Stimulated activated CD8-positive, alpha-beta memory T cell treated with anti-CD3 and anti-CD28 coated beads, Interleukin-7, amount 100 ng/mL, for 24 hours (primary cell): ENCODE results near the gene PTPN1.
"Not testable (repeated sequence)": the region's sequence is repeated elsewhere in the genome, so short reads cannot be mapped to it uniquely, and the experiment has no call there.

Source experiments
- DNase-seq: peaks from one replicate; pipeline ENCODE4 v3.0.0-alpha.2; 2020; ENCODE audit warnings: low read depth

The PTPN1 gene

DNA sequence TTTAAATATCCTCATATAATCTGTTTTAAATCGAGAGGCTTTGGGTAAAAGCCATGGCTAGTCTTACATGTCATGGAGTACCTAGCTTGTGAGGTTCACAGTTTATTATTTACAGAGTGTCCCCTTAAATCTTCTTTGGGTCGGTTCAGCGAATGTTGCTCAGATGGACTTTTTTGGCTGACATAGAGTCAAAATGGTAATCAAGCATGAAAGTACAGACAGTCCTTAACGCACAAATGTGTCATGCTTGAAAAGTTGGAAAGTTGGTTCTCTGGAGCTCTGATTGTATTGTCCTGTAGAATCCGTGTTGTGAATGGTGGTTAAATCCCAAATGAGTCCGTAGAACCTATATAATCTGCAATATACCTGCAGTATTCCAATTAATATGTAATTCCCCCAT is 22.0 kb downstream of the PTPN1 start:
- DNase-seq: no peak

DNA sequence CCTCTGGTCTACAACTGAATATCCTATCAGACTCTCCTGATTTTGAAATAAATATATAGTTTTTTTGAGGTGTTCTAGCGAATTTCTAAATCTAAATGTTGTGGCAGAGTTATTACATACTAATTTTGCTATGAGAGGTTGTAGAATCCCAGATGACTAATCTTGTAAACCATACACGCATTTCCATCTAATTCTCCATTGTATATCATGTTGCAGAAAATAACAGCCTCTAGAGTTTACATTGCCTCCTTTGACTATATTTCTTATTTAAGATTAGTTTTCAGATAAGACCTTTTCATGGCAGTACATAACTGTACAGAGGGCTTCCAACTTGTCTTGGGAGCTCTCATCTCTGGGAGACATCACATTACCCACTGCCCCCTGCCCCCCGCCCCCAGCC is 22.9 kb downstream of the PTPN1 start:
- DNase-seq: no peak

DNA sequence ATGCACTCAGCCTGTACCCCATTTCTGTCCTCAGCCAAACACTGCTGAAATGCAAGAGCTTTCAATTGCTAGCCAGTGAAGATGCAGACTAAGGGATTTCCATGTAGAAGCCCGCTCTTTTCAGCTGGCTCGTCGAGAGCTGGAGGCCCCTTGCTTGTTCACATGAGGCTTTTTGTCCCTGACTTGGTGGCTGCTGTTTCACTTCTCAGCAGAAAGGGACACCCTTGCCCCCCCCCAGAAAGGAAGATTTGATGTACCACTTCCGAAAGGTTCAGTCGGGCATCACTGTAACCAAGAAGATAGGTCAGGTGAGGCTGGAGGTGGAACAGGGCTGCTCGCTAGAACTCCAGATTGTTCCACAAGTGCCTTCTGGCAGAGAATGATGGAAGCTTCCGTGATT is 23.3 kb downstream of the PTPN1 start:
- no peak for DNase-seq

DNA sequence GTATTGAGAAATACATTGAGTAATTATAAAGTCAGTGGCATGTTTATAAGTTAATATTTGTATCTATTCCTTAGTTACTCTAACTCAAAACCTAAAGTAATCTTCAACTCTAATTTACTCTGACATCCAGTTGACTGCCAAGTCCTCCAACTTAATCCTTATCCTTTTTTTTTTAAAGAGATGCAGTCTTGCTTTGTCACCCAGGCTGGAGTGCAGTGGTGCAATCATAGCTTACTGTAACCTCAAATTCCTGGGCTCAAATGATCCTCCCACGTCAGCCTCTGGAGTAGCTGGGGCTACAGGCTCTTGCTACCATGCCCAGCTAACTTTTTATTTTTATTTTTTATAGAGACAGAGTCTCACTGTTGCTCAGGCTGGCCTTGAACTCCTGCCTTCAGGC is 24.4 kb downstream of the PTPN1 start:
- no peak for DNase-seq

DNA sequence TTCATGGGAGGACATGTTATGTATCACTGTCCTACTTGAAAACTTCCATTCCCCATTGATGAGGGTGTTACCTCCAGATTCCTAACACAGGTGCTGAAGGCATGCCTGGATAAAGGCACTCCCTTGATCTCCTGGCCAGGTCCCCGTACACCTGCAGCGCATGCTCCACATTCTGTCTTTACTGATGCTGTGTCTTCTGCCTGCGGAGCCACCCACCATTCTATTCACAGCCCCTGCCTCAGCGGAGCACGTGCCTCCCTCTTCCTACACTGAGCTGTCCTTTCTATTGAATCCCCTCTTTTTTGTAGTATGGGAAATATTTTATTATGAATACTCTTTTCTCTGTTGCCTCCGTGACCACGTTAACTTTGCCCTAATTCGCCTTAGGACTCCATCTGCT is 25.0 kb downstream of the PTPN1 start:
- DNase-seq: no peak

DNA sequence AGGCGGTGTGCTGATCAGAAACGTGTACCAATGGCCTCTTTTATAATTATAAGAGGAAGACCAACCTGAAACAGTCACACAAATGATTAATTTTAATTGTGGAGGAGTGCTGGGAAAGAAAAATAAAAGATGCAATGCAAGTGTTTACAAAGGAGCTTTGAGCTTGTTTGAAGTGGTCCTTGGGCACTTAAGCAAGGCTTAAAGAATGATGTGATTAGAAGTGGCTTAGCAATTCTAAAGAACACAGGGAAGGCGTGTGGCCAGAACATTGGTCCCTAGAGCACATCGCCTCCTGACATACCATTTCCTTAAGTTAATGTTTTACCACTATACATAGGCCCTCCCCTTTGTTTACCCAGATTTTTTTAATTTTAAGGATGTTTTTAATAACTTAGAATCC is 26.1 kb downstream of the PTPN1 start:
- no peak for DNase-seq

DNA sequence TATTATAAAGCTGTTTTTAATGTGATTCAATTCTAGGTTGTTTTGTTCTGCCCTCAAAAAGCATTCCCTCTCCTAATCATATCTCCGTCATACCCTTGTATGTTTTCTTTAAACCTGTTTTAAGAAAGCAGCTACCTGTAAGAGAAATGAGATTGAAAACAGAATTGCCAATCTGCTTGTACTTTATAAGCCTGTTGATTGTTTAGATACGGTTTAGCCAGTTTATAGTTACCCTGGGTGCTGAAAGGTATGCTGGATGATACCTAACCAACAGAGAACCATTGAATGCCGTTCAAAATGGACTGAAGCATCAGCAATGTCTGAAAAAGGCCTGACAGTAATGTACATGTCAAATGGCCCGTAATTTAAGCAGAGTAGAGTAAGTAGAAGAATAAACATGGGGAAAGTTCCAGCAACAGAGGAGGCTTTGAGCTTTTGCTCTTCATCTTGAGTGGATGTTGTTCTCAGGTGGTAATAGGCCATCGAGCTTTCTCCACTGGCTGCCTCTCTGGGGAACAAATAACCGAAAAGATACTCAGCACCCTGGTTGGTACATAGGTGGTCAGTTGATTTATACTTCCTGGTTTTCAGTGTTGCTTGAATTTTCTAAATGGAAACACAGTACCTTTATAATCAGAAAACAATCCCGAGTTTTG is 27.5 kb downstream of the PTPN1 start:
- DNase-seq: no peak

DNA sequence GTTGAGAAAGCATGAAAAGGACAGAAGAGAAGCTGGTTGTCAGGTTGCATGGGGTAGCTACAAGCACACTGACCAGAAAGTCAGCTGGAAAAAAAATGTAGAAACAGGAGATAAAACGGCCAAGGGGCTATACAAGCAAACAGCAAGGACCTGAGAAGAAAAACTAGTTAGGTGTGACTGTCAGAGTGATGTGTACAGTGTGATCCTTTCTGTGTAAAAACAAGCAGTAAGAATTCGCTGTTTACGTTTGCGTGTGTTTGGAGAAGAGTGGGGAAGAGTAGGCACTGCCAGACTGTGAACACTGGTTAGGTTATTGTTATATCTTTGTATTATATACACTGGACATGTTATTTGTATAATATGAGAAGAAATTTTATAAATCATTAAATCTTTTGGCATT is 28.1 kb downstream of the PTPN1 start:
- DNase-seq: no peak

DNA sequence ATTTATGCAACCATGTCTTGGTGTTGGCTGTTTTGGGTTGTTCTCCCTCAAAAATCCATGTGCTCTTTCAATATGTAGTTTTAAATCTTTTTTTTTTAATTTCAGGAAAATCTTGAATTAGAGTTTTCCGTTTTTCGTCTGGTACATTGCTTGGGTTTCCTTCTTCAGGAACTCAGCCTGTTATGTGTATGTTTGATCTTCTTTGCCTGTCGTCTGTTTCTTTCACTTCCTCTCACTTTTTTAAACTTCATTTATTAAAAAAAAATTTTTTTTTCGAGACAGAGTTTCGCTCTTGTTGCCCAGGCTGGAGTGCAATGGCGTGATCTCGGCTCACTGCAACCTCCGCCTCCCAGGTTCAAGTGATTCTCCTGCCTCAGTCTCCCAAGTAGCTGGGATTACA is 29.6 kb downstream of the PTPN1 start:
- not testable (repeated sequence) for DNase-seq

DNA sequence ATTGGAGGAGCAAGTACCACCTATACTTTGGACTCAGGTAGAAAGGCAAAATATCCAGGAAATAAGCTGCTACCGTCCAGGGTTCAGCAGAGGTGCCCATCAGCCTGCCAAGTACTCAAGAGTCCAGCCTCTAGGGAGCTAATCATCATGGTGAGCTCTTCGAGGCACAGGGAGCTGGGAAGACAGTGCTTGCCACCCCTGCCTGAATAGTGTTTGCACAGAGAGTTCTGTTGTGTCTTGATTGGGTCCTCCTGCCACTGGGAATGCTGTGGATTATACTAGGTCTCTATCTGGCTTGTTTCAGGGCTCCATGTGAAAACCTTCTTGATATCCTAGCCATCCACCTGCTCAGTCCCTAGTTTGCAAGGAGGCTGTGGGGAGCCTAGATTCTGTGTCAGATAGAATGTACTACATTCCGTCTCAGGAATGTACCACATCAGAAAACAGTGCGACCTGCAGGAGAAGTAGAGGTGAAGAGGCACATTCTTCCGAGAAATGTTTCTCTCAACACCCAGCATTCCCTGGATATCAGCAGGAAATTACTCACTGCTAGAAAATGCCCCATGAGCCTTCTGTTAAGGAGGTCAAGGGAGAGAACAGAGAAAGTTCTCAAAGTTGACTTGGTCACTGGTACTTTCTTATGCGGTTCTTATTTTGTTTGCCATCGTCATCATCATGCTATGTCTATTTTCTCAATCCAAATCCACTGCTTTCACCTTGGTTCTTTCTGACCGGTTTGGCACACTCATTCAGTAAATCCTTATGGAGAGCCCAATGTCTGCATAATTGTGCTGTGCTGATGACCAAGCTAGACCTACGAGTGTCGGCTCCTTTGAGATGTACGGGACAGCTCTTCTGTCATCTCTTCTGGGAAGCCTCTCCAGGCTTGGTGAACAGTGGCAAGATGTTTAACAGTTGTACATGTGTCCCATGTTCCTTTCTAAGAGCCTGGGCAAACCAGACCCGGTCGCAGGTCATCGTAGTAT is 30.7 kb downstream of the PTPN1 start:
- DNase-seq: no peak

DNA sequence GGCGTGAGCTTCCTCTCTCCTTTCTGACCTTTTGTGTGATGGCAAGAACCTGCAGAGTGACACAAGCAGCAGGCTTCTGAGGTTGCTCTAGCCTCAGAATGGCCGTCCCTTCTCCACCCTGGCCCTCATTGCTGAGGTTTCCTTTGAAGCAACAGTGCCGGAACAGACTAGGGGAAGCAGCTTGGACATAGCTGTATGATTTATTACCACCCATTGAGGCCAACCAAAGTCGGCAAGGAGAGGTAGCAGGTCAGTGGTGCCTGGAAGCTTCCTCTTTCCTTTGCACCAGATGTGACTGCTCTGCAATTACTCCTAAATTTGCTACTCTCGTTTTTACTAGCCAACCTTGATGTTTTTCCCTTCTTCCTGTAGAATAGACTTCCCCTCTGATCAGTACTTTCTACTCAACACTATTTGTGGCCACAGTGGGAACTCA is 31.4 kb downstream of the PTPN1 start:
- DNase-seq: no peak

DNA sequence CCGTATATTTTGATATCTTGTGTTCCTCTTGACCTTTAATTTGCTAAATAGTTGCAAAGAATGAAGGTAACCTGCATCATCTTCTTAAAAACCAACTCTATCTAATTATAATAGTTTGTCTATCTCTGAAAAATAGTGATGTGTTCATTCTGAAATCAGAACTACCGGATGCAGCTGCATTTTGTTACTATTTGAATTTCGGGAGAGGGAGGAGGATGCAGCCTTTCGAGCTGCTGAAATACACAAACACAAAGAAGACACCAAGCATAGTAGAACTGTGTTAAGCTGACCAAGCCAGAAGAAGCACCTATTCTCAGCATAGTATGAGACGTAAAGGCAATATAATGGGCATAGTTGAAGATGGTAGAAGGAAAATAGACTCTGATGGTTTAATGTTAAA is 33.1 kb downstream of the PTPN1 start:
- no peak for DNase-seq

DNA sequence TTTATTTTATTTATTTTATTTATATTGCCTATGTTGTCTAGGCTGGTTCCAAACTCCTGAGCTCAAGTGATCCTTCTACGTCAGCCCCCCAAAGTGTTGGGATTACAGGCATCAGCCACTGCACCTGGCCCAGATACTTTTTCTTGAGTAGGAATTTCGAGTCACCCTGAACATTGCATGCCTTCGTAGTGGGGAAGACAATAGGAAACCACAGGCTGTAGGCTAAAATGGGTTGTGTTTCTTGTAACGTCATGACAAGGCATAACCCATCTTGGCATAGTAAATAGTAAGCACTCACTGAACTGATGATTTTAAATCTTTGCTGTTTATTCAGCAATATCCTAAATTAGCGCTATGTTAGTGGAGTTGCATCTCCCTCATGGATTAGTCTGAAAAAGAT is 34.9 kb downstream of the PTPN1 start:
- no peak for DNase-seq

DNA sequence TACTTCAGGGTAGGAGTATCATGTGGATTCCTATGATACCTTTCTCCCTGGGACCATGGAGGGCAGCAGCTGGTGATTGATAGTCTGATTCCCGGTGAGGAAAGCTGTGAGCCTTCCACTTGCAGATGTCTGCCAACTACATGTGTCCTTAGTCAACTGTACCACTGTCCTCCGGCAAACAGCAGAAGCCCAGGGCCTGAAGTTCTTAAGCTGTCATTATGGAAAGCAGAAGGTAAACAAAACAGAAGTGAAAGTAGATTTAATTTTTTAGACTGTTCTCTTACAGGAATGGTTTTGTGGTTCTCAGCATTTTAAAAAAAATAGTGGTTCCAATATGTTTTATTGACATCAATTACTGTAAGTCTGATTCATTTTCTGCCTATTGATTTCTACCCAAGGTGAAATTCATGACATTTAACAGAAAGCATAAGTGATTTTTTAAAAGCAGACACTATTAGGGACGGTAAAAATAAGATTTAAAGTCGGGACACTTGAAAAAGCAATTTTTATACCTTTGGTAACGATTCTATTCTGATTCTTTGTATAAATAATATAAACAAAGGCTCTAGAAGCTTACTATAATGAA is 36.6 kb downstream of the PTPN1 start:
- no peak for DNase-seq

DNA sequence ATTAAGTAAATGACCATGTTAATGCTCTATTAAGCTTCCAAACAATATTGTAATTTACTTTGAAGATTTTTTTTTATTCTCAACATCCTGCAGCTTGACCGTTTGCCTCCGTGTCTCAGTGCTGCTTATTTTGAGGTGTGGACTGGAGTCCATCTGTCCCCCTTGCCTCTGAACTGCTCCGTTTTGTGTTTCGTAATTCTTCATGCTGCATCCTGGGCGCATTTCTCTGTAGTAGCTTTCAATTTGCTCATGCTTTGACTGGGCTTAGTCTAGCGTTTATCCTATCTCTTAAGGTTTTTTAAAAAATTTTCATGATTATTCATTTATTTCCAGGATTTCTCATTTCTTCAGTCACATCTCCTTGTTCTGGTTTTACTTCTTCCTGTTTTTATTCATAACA is 37.8 kb downstream of the PTPN1 start:
- no peak for DNase-seq

DNA sequence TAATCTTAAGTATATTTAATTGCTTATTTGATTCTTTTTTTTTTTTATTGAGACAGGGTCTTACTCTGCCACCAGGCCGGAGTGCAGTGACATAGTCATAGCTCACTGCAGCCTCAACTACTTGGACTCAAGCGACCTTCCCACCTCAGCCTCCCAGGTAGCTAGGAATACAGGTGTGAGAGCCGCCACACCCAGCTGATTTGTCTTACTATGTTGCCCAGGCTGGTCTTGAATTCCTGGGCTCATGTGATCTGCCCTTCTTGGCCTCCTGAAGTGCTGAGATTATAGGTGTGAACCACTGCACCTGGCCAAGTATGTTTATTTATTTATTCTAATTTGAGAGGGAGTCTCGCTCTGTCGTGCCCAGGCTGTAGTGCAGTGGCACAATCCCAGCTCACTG is 38.2 kb downstream of the PTPN1 start:
- no peak for DNase-seq

DNA sequence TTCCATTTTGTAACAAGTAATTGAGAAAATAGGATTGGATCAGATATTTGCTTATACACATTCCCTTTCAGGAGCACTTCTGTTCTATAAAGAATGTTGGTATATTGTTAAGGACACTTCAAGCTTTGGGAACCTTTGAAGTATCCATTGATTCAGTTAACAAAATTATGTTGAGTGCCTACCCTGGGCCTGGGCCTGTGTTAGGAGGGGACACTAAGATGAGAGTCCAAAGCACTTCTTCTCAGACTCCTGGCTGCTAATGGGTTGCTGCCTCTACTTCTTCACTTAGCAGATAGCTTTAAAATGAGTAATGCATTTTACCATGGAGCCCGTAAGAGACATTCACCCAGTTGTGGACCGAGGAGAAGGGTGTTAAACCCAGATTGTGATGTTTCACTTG is 40.3 kb downstream of the PTPN1 start:
- no peak for DNase-seq

DNA sequence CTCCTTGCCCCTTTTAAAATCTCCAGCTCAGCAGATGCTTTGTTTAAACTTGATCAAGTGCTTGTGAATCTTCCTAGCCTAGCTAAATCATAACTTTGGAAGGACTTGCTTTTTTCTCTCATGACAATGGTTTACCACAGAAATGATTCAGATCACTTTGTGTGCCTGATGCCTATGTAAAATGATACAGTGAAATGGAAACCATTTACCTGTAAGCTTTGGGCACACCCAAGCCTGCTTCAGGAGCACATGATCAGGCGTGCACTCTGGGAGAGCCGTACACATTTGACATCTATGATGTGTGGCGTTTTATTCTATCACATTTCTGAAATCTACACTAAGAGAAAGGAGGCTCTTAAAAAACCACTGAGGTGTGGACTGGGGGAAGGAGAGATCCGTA is 41.1 kb downstream of the PTPN1 start:
- no peak for DNase-seq

DNA sequence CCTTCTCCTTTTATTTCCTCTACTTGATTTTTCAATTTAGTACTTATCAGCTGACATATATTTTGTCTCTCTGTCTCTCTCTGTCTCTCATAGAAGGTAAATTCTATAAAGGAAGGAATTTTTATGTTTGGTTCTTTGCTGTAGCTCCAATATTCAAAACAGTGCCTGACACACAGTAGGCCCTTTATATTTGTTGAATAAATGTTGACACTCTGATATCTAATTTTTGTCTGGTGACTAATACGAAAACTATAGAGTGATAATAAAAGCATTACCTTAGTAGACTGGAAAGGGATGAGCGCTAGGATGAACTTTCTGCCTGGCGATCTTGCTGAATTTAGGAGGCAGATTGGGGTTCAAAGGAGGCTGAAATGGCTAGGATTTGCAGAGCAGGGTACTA is 42.8 kb downstream of the PTPN1 start:
- DNase-seq: no peak

DNA sequence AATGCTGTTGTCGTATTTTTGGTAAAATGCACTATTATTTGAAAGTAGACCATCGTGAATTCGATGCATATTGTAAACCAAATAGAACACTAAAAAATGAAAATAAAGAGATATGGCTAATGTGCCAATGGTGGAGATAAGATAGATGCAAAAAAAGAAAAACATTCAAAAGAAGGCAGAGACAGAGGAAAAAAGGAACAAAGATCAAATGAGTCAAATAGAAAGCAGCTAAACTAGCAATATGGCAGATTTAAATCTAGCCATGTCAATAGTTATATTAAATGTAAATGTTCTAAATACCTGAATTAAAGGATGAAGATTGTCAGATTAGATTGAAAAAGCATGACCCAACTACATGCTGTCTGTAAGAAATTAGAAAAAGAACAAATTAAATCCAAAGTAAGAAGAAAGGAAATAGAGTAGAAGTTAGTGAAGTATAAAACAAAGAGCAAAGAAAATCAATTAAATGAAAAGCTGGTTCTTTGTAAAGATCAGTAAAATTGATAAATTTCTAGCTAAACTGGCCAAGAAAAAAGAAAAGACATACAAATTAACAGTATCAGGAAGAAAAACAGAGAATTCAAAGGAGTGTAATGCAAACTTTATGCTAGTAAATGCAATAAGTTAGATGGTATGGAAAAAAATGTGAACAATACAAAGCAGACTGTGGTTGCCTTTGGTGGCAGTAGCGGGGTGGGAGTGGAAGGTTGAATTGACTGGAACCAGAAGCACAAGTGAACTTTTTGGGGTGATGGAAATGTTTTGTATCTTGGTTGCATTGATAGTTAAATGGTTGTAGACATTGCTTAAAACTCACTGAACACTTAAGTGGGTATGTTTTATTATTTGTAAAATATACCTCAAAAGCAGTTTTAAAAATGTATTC is 44.8 kb downstream of the PTPN1 start:
- no peak for DNase-seq

DNA sequence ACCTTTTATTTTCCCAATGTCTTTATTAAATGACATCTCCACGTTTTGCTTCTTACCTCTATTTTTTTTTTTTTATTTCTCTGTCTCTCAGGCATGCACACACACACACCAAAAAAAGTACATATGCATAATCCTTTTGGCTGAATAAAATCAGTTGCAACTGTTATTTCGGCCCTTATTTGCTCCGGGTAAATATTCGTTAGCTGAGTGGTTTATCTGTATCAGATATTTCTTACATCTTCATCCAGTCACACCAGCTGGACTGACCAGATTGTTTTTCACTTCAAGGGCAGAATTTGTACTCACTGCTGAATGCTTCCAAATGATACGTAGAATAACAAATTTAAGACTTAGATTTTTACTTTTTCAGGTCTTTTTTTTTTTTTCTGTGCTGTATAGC is 45.5 kb downstream of the PTPN1 start:
- no peak for DNase-seq

DNA sequence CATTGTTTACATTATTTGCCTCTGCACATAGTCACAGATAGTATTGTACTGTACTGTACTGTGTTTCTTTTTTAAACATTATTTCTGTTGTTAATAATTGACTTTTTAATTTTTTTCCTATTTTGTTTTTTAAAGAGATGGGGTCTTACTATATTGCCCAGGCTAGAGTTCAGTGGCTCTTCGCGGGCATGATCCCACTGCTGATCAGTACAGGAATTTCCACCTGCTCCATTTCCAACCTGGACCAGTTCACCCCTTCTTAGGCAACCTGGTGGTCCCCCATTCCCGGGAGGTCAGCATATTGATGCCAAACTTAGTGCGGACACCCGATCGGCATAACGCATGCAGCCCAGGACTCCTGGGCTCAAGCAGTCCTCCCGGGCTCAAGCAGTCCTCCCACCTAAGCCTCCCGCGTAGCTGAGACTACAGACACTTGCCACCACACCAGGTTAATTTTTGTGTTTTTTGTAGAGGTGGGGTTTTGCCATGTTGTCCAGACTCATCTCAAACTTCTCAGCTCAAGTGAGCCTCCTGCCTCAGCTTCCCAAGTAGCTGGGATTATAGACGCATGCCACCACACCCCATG is 47.5 kb downstream of the PTPN1 start:
- DNase-seq: no peak
